Activated CD8-positive, alpha-beta memory T cell treated with anti-CD3 and anti-CD28 coated beads for 1 hour (primary cell): ENCODE measurements around the gene VGLL4.

Experiments
- DNase-seq, 2 donors: peaks; one replicate each; pipeline ENCODE4 v3.0.0-alpha.2; 2020; ENCODE audit warnings: low read depth in 1 of 2; ENCODE audit errors: extremely low read depth in 1 of 2

The VGLL4 gene

DNA sequence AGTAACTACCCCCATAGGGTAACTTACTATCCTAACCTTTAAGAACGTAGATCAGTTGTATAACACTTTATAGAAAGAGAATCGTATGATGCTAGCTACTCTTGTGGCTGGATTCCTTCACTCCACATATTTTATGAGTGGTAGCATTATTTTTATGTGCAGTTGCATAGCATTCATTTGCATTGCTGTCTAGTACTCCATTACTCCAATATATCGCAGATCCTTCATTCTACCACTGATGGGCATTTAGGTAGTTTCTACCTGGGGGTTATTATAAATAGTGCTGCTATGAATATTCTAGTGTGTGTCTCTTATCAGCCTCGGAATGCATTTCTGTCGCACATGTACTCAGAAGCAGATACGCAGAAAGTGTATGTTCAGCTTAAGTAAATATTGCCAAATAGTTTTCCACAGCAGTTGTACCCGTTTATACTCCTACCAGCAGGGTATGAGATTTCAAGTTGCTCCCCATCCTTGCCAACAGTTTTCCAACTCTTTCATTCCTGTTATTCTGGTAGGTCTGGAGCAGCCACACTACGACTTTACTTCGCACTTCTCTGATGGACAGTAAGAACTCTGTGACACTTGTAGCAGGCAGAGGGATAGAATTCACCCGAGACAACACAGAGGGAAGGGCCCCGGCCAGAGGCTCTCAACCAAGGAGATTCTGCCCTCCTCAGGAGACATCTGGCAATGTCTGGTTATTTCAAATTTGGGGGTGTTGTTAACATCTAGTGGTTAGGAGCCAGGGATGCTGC, 9.8 kb upstream of the VGLL4 start:
- DNase-seq = no peak

DNA sequence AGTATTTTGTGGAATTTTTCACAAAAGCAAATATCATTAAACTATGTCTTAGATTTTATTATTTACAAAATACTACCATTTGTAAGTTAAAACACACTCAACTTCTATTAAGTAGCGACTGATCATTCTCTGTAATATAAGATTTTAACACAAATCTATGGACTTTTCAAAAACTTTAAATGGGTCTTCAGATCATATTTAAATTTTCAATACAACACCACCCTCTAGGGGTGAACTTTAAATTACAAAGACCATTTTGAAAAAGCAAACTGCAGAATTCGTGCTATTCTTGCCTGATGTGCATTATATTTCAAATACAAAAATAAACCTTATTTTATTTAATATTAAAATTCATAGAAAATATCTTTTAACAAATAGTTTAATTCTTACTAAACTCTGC, 8.2 kb upstream of the VGLL4 start:
- DNase-seq = no peak

DNA sequence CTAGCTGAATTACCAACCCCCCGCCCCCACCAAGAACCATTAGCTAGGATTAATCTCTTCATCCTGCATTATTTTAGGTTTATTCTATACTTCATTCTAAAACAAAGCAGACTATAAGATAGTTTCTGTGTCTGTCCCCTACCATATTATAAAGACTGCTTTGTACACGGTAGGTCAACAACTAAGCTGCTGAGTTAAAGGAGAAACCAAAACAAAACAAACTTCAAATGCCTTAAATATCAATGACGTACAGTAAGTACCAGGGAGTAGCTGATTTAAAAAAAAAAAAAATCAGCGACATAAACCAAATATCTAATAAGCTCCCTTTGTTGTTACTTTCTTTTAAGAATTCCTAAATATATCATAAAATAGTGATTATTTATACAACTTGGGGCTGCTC, 7.8 kb upstream of the VGLL4 start:
- DNase-seq = no peak

DNA sequence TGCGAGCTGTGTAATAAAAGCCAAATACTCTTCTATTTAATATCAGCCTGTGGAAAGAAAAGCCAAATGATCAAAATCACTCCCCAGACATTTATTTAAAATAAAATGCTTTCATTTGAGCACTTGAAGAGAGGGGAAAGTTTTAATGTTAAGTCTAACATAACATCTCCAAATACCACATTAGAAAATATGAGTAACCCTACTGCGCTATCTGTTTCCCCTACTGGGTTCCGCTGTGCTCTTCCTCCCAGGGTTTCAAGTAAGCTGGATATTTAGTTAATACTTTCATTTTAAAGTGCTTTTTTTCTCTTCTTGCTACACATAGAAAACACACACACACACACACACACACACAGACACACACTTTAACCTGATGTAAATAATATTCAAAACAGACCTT, 6.7 kb upstream of the VGLL4 start:
- DNase-seq = no peak

DNA sequence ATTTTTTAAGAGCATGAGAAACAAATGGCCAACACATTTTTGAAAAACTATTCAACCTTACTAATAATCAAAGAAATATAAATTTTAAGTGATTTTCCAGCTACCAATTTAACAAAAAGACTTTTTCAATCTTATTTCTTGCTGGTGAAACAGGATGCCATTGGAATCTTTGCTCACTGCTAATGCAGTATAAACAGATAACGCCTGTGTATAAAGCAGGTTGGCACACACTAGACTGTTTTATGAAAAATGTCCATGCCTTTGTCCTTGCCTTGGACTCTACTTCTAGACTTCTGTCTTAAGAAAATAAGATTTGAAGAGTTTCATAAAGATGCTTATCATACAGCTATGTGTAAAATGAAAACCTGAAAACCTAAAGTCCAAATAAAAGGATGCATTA, 5.0 kb upstream of the VGLL4 start:
- DNase-seq = no peak

GRCh38 chr3:11643201-11643603, 513 bp downstream of the VGLL4 start:
- DNase-seq = peak in 1 of 2 donors; percentile 3

GRCh38 chr3:11642431-11643191, 1.1 kb downstream of the VGLL4 start:
- peak in 1 of 2 donors; percentile 47 for DNase-seq

- no peak for DNase-seq
Measured at GRCh38 chr3:11641683-11642430, 1.9 kb downstream of the VGLL4 start.

GRCh38 chr3:11641316-11641682, 2.4 kb downstream of the VGLL4 start:
- DNase-seq = no peak

- DNase-seq = no peak
Measured at GRCh38 chr3:11640009-11640673, 3.6 kb downstream of the VGLL4 start.

- no peak for DNase-seq
Measured at GRCh38 chr3:11638495-11639358, 5.0 kb downstream of the VGLL4 start.

GRCh38 chr3:11637901-11638458, 5.7 kb downstream of the VGLL4 start:
- DNase-seq = no peak

DNA sequence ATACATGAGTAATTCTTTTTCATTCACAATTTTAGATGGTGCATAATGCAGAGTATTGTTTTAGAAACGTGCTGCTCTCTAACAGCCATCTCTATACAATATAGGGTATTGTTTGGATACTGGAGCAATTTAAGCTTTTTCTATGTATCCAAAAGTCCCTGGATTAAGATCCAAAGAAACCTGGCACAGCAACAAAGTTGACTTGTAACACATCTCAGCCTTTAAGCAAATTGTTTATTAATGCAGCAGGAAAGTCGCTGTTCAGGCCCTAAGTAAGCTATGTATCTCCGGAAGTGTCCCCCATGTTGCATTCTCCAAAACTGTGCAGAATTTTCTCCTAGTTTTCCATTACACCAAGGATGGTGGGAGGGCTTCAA, 7.3 kb downstream of the VGLL4 start:
- DNase-seq = no peak

DNA sequence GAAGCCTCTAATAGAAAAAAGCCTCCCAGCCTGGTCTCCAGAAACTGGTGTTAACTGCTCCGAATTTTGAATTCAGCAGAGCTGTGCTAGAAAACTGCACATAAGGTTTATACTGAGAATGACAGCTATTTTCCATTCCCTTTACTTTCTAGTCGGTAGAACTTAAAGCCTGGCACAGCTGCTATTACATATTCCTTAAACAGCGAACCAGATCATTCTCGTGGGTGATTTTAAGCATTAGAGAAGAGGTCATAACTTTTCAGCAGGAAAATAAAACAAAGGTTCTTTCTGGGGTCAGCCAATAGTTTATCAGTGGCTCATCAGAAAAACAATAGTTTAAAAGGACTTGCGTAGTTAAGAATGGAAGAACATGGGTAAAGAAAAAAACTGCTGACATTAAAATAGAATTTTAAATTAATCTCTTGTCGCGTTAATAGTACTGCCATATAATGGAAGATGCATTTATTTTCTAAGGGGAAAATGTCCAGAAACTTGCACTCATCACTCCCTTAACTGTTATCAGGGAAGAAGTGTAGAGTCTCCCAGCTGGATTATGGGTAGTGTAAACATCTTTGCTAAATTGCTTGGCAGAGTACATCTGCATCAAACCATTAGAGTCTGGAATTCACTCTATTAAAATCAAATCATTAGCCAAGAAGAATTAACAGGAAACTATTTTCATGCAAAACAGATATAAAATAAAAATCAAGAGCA, 7.9 kb downstream of the VGLL4 start:
- no peak for DNase-seq

GRCh38 chr3:11634974-11635612, 8.6 kb downstream of the VGLL4 start:
- DNase-seq = no peak

- DNase-seq = no peak
Measured at GRCh38 chr3:11634081-11634635, 9.6 kb downstream of the VGLL4 start.

DNA sequence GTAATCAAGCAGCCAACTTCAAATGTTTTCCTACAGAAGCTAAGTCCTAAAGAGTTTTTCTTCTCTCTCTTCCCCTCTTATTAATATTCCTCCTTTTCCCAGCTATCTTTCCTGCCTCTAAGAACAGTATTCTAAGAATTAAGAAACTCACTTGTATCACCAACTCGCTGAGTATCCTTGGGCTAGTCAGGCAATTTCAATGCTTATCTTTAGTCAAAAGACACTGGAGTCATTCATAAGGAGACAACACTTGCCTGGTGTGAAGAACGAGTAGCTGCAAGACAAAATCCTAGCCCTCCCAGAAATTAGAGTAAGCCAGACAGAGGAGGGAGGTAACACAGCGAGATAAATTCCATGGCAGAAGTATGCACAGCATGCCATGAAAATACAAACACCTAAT, 10.7 kb downstream of the VGLL4 start:
- DNase-seq = no peak

DNA sequence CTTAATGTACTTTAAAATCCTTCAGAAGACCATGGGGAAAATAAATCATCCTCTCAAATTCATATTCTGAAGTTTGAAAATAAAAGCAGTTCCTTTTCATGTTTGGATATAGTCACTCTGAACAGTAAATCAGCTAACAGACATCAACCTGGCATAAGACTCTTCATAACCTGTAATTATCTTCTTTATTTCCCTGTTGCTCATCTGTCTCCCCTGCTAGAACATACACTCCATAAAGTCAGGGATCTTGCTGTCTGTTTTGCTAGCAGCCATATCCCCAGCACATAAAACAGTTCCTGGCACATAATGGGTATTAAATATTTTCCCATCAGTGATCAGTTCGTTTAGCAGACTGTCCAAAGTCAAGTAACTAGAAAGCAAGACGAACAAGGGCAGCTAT, 11.2 kb downstream of the VGLL4 start:
- DNase-seq = no peak

- DNase-seq = no peak
Measured at GRCh38 chr3:11631820-11632219, 11.9 kb downstream of the VGLL4 start.
